GM18858 (cell line): ENCODE results near the gene HSD17B14.
"Not testable (repeated sequence)": the region's sequence is repeated elsewhere in the genome, so short reads cannot be mapped to it uniquely, and the experiment has no call there.

ENCODE experiments used
- ATAC-seq: cut with Tn5 transposase; IDR thresholded peaks from one replicate; pipeline ENCODE4 v1.9.1; 2021; ENCODE audit not compliant: unreplicated experiment

HSD17B14 gene

GRCh38 chr19:48768171-48768753 is 68.0 kb downstream of the HSD17B14 start:
- ATAC-seq = not testable (repeated sequence)

- not testable (repeated sequence) for ATAC-seq
Observed at GRCh38 chr19:48765816-48766215, 70.5 kb downstream of the HSD17B14 start.
